A549 treated with CpdA at 1 μM for 4 hours (cell line): ENCODE measurements around the gene DIRAS3. TPM values are rescaled to one million over a fixed set of nuclear protein-coding genes. Genes with fewer than 3 reads are reported as not detected.

Source experiments
- total RNA-seq: library from RNA; stranded (reverse); fragments of 200-300 nt; extraction: Qiagen RNA extraction; gene quantifications from 5 replicates; pipeline ENCODE4 v1.2.3, GENCODE V29; 2022; ENCODE audit warnings: low read depth

The DIRAS3 gene
- 0.91 to 1.5 TPM (median 1.2 TPM) in 5 replicates for total RNA-seq

DNA sequence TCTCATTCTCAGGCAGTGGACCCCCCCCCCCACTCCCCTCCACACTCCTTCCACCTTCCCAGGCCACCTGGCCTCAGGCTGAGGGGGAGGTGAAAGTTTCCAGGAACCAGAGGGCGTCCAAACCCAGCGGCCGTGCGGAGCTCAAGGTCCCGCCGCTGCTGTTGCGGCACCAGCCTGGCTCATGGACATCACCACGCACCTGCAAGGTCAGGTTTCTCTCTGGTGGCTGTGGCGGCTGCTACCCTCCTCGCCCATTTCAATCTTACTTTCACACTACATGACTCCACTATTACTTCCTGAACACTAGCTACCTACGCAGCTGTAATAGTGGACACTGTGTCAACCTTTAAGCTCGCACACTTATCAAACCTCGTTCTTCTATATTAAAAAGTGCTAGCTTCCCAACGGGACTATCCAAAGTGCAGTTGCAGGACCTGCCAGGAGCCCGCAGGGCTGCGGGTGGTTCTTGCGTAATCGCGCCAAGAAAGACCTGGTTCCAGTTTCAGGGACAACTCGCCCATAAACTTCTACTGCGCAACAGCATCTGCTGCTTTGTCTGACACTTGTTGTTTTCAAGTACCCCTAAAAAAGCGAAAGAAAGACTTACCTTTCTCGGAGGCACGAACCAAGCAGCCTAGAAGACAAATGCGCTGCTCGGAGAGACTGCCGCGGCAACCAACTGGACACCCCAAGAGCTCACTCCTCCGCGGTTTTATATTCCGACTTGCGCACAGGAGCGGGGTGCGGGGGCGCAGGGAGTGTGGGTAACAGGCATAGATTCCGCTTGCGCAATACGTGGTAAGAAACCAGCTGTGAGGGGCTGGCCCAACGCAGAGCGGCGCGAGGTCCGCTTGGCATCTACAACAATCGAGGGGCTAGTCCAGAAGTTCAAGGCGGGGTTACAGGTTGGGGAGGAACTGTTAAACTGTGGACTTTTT, at the start of gene DIRAS3:
Gene DIRAS3 (minus strand): TSS at position 687 of the 938 bp plus-strand sequence. CDS start 3,330 bp downstream, outside the sequence.

Other genes starting within 250 kb of the DIRAS3 start
- 55.6 to 78.4 TPM (median 60.9 TPM) in 5 replicates for gene GNG12, start 217.2 kb downstream of the DIRAS3 start, total RNA-seq
- gene WLS, start 181.9 kb upstream of the DIRAS3 start, total RNA-seq, result 18.2 to 25.0 TPM (median 19.4 TPM) in 5 replicates